ENCODE measurements around the gene BTNL9. TPM values are rescaled to one million over a fixed set of nuclear protein-coding genes. Genes with fewer than 3 reads are reported as not detected.

The BTNL9 gene
- total RNA-seq, 3 donors from 2014 or later: 27.2 to 169 (median 94.6) TPM

GRCh38 chr5:181020688-181021087, 19.4 kb upstream of the BTNL9 start:
- Histone ChIP-seq H3K9me3 (peaks cover 16 to 36% of the 10 kb centered on the region in 2 donors), H3K36me3 (no peaks in the 10 kb centered on the region), H3K4me1 (no peaks in the 10 kb centered on the region), H3K27me3 (no peaks in the 10 kb centered on the region), H3K27ac (no peak overlapping the region), H3K4me3 (no peak overlapping the region)
- DNase-seq (ENCODE audit: low spot score in 2 of 2): no peak
- intact Hi-C loops (cut with DNase I; ENCODE audit: low total_unique reads): no loop called here
- TF ChIP-seq CTCF (IDR thresholded peaks at IDR 0.05) (no peak), POLR2AphosphoS5 (IDR thresholded peaks at IDR 0.05) (no peak), POLR2A (IDR thresholded peaks at IDR 0.05) (no peak)

- intact Hi-C loops (cut with DNase I; ENCODE audit: low total_unique reads): no loop called here
- peaks cover 16 to 40% of the 10 kb centered on the region in 2 donors for H3K9me3 ChIP-seq
- TF ChIP-seq POLR2AphosphoS5 (IDR thresholded peaks at IDR 0.05) (no peak), POLR2A (IDR thresholded peaks at IDR 0.05) (no peak), CTCF (IDR thresholded peaks at IDR 0.05) (no peak)
- H3K4me1 ChIP-seq: no peaks in the 10 kb centered on the region
- DNase-seq (ENCODE audit: low spot score in 2 of 2): no peak
- H3K27ac ChIP-seq: no peak overlapping the region
- no peaks in the 10 kb centered on the region for H3K27me3 ChIP-seq
- no peaks in the 10 kb centered on the region for H3K36me3 ChIP-seq
- H3K4me3 ChIP-seq: no peak overlapping the region
Observed at GRCh38 chr5:181024245-181025064, 15.6 kb upstream of the BTNL9 start.

GRCh38 chr5:181027452-181028031, 12.5 kb upstream of the BTNL9 start:
- Histone ChIP-seq H3K9me3 (peaks cover 12 to 29% of the 10 kb centered on the region in 2 donors), H3K4me1 (no peaks in the 10 kb centered on the region), H3K4me3 (no peak overlapping the region), H3K27ac (no peak overlapping the region), H3K36me3 (no peaks in the 10 kb centered on the region), H3K27me3 (no peaks in the 10 kb centered on the region)
- no peak for DNase-seq (ENCODE audit: low spot score in 2 of 2)
- intact Hi-C loops (cut with DNase I; ENCODE audit: low total_unique reads): no loop called here
- no peak for TF ChIP-seq POLR2A (IDR thresholded peaks at IDR 0.05)

DNA sequence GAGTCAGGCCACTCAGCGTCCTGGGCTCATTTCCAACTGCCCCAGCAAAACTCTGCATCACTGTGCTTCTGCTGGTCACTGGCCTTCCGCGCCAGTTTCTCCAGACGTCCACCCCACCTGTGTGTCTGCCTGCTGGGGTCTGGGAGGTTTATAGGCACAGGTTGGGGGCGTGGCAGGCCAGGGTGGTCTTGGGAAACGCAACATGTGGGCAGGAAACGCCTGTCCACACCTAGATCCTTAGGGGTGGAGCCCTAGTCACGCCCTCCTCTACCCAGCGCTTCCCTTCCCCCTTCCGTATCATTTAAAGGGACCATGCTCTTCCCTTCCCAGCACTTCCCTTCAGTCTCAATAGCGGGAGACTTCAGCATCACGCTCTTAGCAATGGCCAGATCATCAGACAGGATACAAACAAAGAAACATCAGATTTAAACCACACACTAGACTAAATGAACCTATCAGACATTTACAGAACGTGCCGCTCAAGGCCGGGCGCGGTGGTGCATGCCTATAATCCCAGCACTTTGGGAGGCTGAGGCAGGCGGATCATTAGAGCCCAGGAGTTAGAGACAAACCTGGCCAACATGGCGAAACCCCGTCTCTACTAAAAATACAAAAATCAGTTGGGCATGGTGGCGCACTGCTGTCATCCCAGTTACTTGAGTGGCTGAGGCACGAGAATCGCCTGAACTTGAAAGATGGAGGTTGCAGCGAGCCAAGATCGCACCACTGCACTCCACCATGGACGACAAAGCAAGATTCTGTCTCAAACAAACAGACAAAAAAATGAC, 11.8 kb upstream of the BTNL9 start:
- peak in 1 of 2 donors; percentile 7 for DNase-seq (ENCODE audit: low spot score in 2 of 2)
- H3K36me3 ChIP-seq: no peaks in the 10 kb centered on the region

More for the DNA sequence above, 11.8 kb upstream of the BTNL9 start:
- TF ChIP-seq CTCF (IDR thresholded peaks at IDR 0.05): no peak
- no peak for TF ChIP-seq POLR2A (IDR thresholded peaks at IDR 0.05)
- H3K4me1 ChIP-seq: no peaks in the 10 kb centered on the region
- H3K27ac ChIP-seq: no peak overlapping the region
- H3K4me3 ChIP-seq: no peak overlapping the region
- no peaks in the 10 kb centered on the region for H3K27me3 ChIP-seq
- peaks cover 12 to 30% of the 10 kb centered on the region in 2 donors for H3K9me3 ChIP-seq
- intact Hi-C loops (cut with DNase I; ENCODE audit: low total_unique reads): no loop called here
